Measurements from ENCODE around the gene CDH4.
"Not testable (repeated sequence)": the region's sequence is repeated elsewhere in the genome, so short reads cannot be mapped to it uniquely, and the experiment has no call there.

CDH4 gene

DNA sequence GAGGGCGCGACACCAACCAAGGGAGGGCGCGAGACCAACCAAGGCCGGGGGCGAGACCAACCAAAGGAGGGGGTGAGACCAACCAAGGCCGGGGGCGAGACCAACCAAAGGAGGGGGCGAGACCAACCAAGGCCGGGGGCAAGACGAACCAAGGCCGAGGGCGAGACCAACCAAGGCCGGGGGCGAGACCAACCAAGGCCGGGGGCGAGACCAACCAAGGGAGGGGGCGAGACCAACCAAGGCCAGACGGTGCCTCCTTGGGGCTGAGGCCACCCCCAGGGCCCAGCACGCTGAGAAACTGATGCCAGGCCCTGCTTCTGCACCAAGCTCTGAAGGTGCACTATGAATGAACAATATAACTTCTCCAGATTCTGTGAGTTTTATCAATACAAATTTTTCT lies 726.4 kb downstream of the CDH4 start:
- DNase-seq (ENCODE audit: low spot score) = no peak

DNA sequence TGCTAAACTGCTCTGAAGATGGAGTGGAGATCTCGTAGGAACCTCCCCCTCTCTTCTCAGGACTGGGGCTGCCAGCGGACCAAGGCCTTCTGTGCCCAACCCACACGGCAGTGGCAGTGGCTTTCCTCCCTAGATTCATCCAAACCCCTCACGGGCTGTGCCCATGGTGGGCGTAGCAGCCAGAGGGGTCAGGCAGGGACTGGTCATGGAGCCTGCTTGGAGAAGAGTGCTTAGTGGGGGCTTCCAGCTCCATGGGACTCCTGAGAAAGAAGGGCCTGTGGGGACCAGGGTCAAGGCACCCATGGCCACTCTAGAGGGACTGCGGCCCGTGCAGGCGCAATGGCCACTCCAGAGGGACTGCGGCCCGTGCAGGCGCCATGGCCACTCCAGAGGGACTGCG lies 727.0 kb downstream of the CDH4 start:
- no peak for DNase-seq (ENCODE audit: low spot score)

DNA sequence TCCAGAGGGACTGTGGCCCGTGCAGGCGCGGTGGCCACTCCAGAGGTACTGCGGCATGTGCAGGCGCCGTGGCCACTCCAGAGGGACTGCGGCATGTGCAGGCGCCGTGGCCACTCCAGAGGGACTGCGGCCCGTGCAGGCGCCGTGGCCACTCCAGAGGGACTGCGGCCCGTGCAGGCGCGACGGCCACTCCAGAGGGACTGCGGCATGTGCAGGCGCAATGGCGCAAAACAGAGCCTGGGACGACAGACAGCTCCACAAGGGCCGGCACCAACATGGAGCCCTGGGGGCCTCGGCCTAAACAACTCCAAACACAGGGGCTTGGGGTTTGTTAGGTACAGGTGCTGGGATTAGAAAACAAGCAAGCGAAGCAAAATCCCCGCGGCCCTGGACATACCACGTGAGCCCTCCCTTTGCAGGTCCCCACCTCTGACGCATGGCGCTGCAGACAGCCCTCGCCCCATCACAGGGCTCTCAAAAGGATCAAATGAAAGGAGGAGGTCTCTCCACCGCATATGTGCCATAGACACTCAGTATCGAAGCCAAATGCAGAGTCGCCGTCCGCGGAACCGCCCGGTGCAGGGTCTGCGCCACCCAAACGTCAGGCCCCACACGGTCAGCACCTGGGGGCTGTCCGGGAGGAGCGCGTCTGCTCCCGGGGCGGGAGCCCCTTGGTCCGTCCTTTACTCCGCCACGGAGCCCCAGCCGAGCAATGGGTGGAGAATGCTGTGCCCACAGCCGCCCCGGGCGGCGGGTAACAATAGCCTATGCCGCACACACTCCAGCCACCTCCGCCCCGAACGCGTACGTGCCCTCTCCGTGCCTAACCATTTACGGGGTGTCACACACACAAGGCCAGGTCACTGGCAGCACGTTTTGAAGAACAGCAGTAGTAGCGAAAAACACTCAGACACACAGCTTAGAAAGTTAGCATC lies 727.9 kb downstream of the CDH4 start:
- no peak for DNase-seq (ENCODE audit: low spot score)

DNA sequence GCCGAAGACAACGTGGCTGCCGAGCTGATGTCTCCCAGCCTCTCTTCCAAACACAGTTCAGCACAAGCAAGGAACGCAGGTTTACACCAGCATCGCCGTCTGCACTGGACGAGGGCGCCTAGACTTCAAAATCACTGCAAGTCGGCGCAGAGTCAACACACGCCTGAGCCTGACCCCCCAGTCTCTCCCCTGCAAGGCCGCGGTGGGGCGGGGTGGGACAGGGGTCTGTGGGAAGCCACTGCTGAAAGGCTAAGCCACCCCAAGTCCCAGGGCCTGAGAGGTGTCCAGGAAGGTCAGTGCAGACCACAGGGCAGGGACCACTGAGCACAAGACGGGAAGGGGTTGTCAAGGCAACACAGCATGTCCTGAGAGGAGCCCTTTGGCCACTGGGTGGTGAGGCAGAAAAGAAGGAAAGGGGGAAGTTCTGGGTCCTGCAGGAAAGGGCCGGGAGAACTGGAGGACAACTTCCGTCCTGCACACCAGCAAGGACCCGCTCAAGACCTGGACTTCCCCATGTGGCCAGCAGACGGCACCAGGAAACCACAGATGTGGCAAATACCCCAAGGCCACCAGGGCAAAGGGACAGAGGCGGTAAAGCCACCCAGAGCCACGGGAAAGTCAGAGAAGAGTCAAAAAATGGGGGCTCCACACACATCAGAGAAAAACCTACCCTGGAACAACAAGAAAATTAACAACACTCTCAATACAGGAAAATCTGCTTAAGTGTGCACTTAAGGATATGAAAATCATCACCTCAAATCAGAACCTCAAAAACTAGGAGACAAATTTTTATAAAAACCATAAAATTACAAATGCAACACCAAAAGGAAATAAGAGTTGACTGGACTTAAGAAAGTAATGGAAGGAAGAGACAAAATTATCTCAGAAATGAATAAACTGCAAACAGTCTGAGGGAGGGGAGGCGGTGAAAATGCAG lies 728.9 kb downstream of the CDH4 start:
- DNase-seq (ENCODE audit: low spot score) = no peak

DNA sequence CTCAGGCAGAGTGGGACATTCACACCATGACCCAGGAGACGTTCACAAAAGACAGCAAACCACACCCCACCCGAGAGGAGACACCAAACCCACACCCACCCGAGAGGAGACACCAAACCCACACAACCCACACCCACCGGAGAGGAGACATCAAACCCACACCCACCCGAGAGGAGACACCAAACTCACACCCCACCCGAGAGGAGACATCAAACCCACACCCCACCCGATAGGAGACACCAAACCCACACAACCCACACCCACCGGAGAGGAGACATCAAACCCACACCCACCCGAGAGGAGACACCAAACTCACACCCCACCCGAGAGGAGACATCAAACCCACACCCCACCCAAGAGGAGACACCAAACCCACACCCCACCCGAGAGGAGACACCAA lies 729.6 kb downstream of the CDH4 start:
- not testable (repeated sequence) for DNase-seq (ENCODE audit: low spot score)

DNA sequence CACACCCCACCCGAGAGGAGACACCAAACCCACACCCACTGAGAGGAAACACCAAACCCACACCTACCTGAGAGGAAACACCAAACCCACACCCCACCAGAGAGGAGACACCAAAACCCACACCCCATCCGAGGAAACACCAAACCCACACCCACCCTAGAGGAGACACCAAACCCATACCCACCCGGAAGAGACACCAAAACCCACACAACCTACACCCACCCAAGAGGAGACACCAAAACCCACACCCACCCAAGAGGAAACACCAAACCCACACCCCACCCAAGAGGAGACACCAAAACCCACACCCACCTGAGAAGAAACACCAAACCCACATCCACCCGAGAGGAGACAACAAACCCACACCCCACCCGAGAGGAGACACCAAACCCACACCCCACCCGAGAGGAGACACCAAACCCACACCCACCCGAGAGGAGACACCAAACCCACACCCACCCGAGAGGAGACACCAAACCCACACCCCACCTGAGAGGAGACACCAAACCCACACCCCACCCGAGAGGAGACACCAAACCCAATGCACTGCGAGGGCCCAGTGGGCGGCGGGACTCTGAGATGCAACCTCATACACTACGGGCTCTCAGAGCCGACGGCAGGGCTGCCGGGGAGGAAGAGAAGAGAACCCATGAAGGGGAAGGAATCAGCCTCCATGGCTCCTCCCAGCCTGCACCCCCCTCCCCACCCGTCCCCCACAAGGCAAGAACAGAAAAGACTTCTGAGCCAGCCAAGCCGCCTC lies 730.3 kb downstream of the CDH4 start:
- DNase-seq (ENCODE audit: low spot score) = no peak

DNA sequence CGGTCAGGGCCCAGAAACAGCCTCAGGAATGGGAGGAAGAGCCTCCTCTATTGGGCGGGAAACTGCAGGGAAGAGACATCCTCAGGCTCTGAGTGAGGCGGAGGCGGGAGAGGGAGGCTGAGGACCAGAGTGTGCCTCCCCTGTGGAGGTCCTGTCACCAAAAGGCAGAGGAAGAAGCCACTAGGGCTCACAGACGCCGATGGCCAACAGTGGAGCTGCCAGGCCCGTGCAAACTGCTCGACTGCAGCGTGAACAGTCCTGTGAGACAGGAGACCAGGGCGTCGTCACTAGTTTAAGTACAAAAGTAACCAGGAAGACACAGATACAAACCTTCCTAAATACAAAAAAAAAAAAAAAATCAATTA lies 730.9 kb downstream of the CDH4 start:
- no peak for DNase-seq (ENCODE audit: low spot score)

DNA sequence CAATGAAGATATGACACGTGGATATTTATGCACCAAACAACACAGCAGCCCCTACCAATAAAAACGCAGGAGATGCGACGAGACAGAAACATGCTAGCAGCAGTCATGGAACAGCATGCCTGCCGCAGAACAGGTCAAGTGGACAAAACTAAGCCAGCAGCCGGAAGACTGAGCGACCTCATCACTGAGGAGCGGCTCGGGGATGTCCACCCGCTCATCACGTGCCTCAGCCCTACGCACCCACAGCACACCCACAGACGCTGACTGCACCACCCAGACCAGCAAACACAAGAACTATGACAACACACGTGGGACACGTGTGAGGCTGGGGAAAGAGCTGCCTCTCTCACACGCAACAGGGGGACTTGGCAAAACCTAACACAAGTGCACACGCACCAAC lies 731.9 kb downstream of the CDH4 start:
- DNase-seq (ENCODE audit: low spot score) = no peak

DNA sequence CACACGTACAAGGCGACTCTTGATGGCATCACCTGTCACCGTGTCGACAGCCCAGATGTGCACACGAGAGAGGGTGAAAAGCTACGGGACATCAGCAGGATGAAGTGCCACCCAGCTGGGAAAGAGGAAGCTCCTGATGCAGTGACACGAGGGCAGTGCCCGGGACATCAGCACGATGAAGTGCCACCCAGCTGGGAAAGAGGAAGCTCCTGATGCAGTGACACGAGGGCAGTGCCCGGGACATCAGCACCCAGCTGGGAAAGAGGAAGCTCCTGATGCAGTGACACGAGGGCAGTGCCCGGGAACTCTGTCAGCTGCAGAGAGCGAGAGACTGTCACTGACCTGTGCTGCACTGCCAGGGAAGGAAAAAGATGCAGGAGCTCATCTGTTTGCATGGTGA lies 732.4 kb downstream of the CDH4 start:
- DNase-seq (ENCODE audit: low spot score) = not testable (repeated sequence)

DNA sequence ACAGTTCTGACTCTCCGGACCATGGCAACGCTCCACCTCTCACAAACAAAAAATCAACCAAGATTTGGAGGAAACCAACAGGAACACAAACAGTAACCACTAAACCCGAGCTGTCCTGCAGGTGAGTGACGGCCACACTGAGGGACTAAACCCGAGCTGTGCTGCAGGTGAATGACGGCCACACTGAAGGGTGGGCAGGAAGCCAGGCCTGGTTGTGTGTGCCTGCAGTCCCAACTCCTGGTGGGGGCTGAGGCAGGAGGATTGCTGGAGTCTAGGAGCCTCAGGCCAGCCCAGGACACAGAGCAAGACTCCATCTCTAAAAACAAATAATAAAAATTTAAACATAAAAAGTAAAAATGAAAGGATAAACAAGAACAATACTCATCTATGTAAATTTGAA lies 733.0 kb downstream of the CDH4 start:
- no peak for DNase-seq (ENCODE audit: low spot score)

DNA sequence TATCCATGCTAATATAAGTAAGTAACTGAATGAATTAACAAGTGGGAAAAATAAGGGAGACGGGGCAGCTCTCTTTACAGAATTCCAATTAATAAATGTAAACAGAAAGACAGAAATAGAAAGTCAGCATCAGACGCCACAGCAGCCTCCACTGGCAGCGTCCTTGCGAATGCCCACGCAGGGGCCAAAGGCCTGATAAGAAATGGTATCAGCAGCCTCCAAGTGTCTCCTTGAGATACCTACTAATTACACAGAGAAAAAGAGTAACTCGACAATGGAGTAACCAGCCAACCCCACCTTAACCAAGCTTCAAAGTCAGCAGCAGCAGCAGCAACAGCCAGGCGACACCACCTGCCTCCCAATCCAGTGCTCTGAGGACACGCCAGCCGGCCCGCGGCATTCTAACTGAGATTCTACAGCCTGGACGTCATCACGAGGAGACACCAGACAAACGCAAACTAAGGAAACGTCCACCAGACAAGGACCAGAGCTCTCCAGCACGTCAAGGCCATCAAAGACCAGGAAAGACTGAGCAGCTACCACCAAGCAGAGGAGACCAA lies 734.8 kb downstream of the CDH4 start:
- DNase-seq (ENCODE audit: low spot score) = no peak

DNA sequence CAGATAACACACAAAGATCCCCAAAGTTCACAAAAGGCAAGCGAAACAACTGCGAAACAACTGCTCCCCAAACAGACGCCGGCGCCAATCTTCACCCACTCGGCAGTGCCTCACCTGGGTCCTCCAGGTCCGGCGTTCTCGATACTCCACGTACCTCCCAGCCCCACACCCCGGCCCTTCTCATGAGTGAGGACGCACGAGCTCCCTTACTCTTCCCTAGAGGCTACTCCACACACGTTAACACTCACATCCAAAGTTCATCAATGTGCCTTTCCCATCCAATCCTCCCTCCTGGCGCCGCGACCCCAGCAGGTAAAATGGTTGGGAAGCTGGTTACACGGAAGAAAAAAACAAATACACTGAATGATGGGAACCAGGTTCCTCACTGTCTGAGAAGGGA lies 736.6 kb downstream of the CDH4 start:
- no peak for DNase-seq (ENCODE audit: low spot score)

DNA sequence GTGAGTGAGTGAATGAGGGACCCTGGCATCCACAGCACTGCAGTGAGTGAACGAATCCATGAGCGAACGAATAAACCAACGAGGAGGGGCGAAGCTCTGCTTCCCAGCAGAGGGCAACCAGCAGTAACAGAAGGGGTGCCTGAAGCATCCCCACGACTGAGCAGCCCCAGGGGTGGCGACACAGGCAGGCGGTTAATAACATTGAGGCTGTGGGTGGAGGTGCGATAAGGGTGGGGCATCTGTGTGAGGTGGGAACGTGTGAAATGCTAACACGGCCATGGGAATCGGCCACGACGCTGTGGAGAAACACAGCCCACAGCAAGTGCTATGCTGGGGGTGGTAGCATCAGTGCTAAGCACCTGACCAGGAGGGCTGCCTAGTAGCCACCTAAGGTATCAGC lies 737.7 kb downstream of the CDH4 start:
- DNase-seq (ENCODE audit: low spot score) = no peak

Data from iPS-NIHi11 (cell line).